HCT116 (cell line): ENCODE measurements around the gene CDC42SE2. TPM values are rescaled to one million over a fixed set of nuclear protein-coding genes. Genes with fewer than 3 reads are reported as not detected.

Experiments
- ATAC-seq: fragments of 200-7000 bp; cut with Tn5 transposase; 2 replicates; pipeline ENCODE4 v1.9.1; 2020; ENCODE audit warnings: mild to moderate bottlenecking, moderate library complexity
- BruUV-seq: library from RNA; stranded (reverse); fragments of 400-500 nt; replicated peaks from 2 replicates; lab custom pipeline; 2021; lab: Mats Ljungman, UMichigan
- CTCF ChIA-PET: fragments of 300-600 bp; sonication (Branson Sonifier 250); formaldehyde crosslinking; loops from one replicate; lab custom pipeline; 2021; ENCODE audit warnings: antibody characterized with exemption; lab: Charles Lee
- POLR2A ChIA-PET: fragments of 300-600, 350-600 bp; sonication (Branson Sonifier 250); formaldehyde crosslinking; loops from one replicate; lab custom pipeline; 2021; ENCODE audit warnings: antibody characterized with exemption; lab: Charles Lee
- RAD21 ChIA-PET, 2 experiments: fragments of 300-600 bp; sonication (Branson Sonifier 250); formaldehyde crosslinking; loops; one replicate each; lab custom pipeline; 2023; ENCODE audit warnings: low total read pairs in 2 of 2; ENCODE audit not compliant: uncharacterized antibody in 2 of 2, unreplicated experiment in 2 of 2, low non-redundant PET in 1 of 2; lab: Charles Lee
- DNase-seq: peaks from one replicate; pipeline ENCODE4 v3.0.0-alpha.2; 2010; ENCODE audit warnings: low read depth, low spot score
- H2AFZ ChIP-seq: fragments of 200-600 bp; shearing (Covaris generic), sonication (generic); 2 replicates; pipeline ENCODE4 v1.6.1; 2017; ENCODE audit warnings: low read depth, mixed run types, mixed read lengths, antibody characterized with exemption, low read length; ENCODE audit not compliant: poor library complexity, severe bottlenecking
- H3K27ac ChIP-seq: 2 replicates; pipeline ENCODE4 v1.5.1; 2012; ENCODE audit warnings: low read depth, low read length
- H3K27me3 ChIP-seq: fragments of 200-600 bp; sonication (generic); 2 replicates; pipeline ENCODE4 v1.6.1; 2016; ENCODE audit warnings: mixed run types, low read length, mixed read lengths; ENCODE audit not compliant: insufficient read depth
- H3K36me3 ChIP-seq, 2 experiments: fragments of 200-500 bp in 1 of 2; fragments of 200-600 bp in 1 of 2; sonication (Bioruptor generic) in 1 of 2; sonication (generic) in 1 of 2; 2 replicates each; pipeline versions ENCODE4 v1.5.1 to v1.6.1; 2014 to 2016; ENCODE audit warnings: low read length in 2 of 2, inconsistent platforms in 1 of 2, mixed read lengths in 1 of 2, mixed run types in 1 of 2; ENCODE audit not compliant: insufficient read depth in 2 of 2, control insufficient read depth in 1 of 2
- H3K4me1 ChIP-seq, 2 experiments: fragments of 200-600 bp in 1 of 2; sonication (generic) in 1 of 2; 2 replicates each; pipeline versions ENCODE4 v1.5.1 to v1.6.1; 2012 to 2017; ENCODE audit warnings: low read length in 2 of 2, inconsistent platforms in 1 of 2, mild to moderate bottlenecking in 1 of 2, mixed read lengths in 1 of 2, mixed run types in 1 of 2, moderate library complexity in 1 of 2; ENCODE audit not compliant: insufficient read depth in 2 of 2, control insufficient read depth in 1 of 2
- H3K4me2 ChIP-seq: fragments of 200-600 bp; sonication (generic); 2 replicates; pipeline ENCODE4 v1.6.1; 2017; ENCODE audit warnings: mixed run types, low read length, mixed read lengths
- H3K4me3 ChIP-seq, 2 experiments: fragments of 200-600 bp in 1 of 2; sonication (generic) in 1 of 2; replicated peaks in 1 of 2; 2 replicates each; pipeline ENCODE4 v1.5.1; 2011 to 2016; ENCODE audit warnings: low read length in 2 of 2, control low read depth in 1 of 2, low read depth in 1 of 2, mild to moderate bottlenecking in 1 of 2, mixed read lengths in 1 of 2, mixed run types in 1 of 2
- H3K79me2 ChIP-seq: fragments of 200-600 bp; sonication (generic); 2 replicates; pipeline ENCODE4 v1.6.1; 2017; ENCODE audit warnings: mild to moderate bottlenecking, mixed run types, low read length, moderate library complexity, mixed read lengths; ENCODE audit not compliant: insufficient read depth
- H3K9ac ChIP-seq: fragments of 200-600 bp; sonication (generic); 2 replicates; pipeline ENCODE4 v1.6.1; 2016; ENCODE audit warnings: low read length, mixed read lengths
- H3K9me2 ChIP-seq: fragments of 200-600 bp; sonication (generic), shearing (Covaris generic); 2 replicates; pipeline ENCODE4 v1.6.1; 2017; ENCODE audit warnings: mixed run types, mild to moderate bottlenecking, moderate library complexity; ENCODE audit not compliant: insufficient read depth
- H3K9me3 ChIP-seq, 2 experiments: fragments of 200-500 bp in 1 of 2; fragments of 200-600 bp in 1 of 2; sonication (Bioruptor generic) in 1 of 2; sonication (generic) in 1 of 2; 2 replicates each; pipeline ENCODE4 v1.6.1; 2014 to 2017; ENCODE audit warnings: low read length in 2 of 2, mixed read lengths in 2 of 2, inconsistent platforms in 1 of 2, low read depth in 1 of 2, mild to moderate bottlenecking in 1 of 2, mixed run types in 1 of 2, moderate library complexity in 1 of 2; ENCODE audit not compliant: control insufficient read depth in 1 of 2, insufficient read depth in 1 of 2
- H4K20me1 ChIP-seq: fragments of 200-600 bp; sonication (generic), shearing (Covaris generic); 2 replicates; pipeline ENCODE4 v1.6.1; 2017; ENCODE audit warnings: mixed run types, mild to moderate bottlenecking, moderate library complexity; ENCODE audit not compliant: insufficient read depth
- FOSL1 ChIP-seq: IDR thresholded peaks from 2 replicates; pipeline ENCODE4 v1.6.1; 2012; ENCODE audit warnings: low read depth
- RAD21 ChIP-seq: IDR thresholded peaks from 2 replicates; pipeline ENCODE4 v1.6.1; 2012; ENCODE audit warnings: low read depth, mild to moderate bottlenecking
- SP1 ChIP-seq: IDR thresholded peaks from 2 replicates; pipeline ENCODE4 v1.6.1; 2012; ENCODE audit warnings: low read depth
- SRF ChIP-seq: IDR thresholded peaks from 2 replicates; pipeline ENCODE4 v1.6.1; 2012; ENCODE audit warnings: low read depth
- YY1 ChIP-seq: IDR thresholded peaks from 2 replicates; pipeline ENCODE4 v1.6.1; 2011; ENCODE audit warnings: low read length, low read depth, moderate library complexity, mild to moderate bottlenecking; ENCODE audit not compliant: insufficient replicate concordance; ENCODE audit errors: extremely low read depth
- intact Hi-C: fragments of 100-400 bp; cut with micrococcal nuclease; formaldehyde crosslinking; loops from 2 replicates; pipeline ENCODE4 v1.10.0; 2022
- total RNA-seq: library from RNA; stranded (reverse); gene quantifications from one replicate; pipeline ENCODE4 v1.2.1, GENCODE V29; 2021; ENCODE audit not compliant: unreplicated experiment
- TF ChIP-seq, protein P1 (sequence below): IDR thresholded peaks from 2 replicates; pipeline ENCODE4 v1.6.1; 2012

The CDC42SE2 gene
- total RNA-seq, 1 experiment from 2014 or later, result 27.0 TPM

DNA sequence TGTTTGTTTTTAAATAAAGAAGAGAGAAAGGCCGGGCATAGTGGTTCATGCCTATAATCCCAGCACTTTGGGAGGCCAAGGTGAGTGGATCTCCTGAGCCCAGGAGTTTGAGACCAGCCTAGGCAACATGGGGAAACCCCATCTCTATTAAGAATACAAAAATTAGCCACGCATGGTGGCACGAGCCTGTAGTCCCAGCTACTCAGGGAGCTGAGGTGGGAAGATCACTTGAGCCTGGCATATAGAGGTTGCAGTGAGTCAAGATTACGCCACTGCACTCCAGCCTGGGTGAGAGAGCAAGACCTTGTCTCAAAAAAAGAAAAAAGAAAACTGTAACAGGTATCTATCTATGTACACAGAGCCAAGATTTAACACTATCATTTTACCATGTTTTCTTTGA is 34.2 kb upstream of the CDC42SE2 start:
- intact Hi-C loops, result no loop called here
- H3K27ac ChIP-seq, result no peak overlapping the region
- no peak for TF ChIP-seq FOSL1
- no peak for TF ChIP-seq SRF
- no peak for TF ChIP-seq SP1
- TF ChIP-seq, protein P1, sequence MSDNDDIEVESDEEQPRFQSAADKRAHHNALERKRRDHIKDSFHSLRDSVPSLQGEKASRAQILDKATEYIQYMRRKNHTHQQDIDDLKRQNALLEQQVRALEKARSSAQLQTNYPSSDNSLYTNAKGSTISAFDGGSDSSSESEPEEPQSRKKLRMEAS, result no peak
- TF ChIP-seq, all 23 proteins: peak for 0
- H3K27me3 ChIP-seq, result no peaks in the 10 kb centered on the region
- POLR2A ChIA-PET, result no interaction called here
- no peak for ATAC-seq
- H3K4me1 ChIP-seq, result no peaks in the 10 kb centered on the region
- H4K20me1 ChIP-seq, result no peaks in the 10 kb centered on the region
- no peaks in the 10 kb centered on the region for H3K9me2 ChIP-seq
- CTCF ChIA-PET, result no interaction called here
- no peak overlapping the region for H3K4me2 ChIP-seq
- H3K9ac ChIP-seq, result no peak overlapping the region
- no peak overlapping the region for H2AFZ ChIP-seq
- DNase-seq, result no peak
- no peaks in the 10 kb centered on the region for H3K79me2 ChIP-seq
- no peaks in the 10 kb centered on the region for H3K36me3 ChIP-seq
- no TSS peak for BruUV-seq
- RAD21 ChIA-PET, result no interaction called here
- H3K4me3 ChIP-seq, result no peak overlapping the region
- H3K9me3 ChIP-seq, result no peaks in the 10 kb centered on the region

DNA sequence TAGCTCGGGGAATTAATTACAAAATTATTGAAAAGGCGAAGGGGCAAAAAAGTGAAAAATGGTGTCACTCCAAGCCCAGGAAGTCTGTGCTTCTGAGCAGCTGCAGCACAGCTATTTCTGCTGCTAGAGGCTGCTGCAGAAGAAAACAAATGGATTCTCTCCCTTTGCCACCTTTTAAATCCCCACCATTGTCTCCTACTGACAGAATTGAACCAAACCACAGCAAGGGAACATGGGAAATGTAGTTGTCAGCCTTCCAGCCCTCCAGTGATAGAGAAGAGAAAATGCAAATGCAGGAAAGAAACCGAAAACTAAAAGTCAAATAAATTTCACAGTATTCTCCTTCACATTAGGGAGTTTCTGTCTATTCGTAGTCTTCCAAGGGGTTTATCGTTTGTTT is 33.4 kb upstream of the CDC42SE2 start:
- DNase-seq (no peak), ATAC-seq (peak; percentile 65)
- Histone ChIP-seq H2AFZ (no peak overlapping the region), H3K79me2 (no peaks in the 10 kb centered on the region), H3K4me1 (no peaks in the 10 kb centered on the region), H4K20me1 (no peaks in the 10 kb centered on the region), H3K36me3 (no peaks in the 10 kb centered on the region), H3K4me3 (no peak overlapping the region), H3K4me2 (no peak overlapping the region), H3K27ac (no peak overlapping the region), H3K27me3 (no peaks in the 10 kb centered on the region), H3K9me2 (no peaks in the 10 kb centered on the region), H3K9me3 (no peaks in the 10 kb centered on the region), H3K9ac (no peak overlapping the region)
- no TSS peak for BruUV-seq
- CTCF ChIA-PET, result no interaction called here
- TF ChIP-seq YY1 (peak; percentile 51), SP1 (no peak), RAD21 (no peak)
- POLR2A ChIA-PET, result no interaction called here
- intact Hi-C loops, result no loop called here
- RAD21 ChIA-PET, result interaction anchor here in 1 of 2 experiments (0.6 kb wide), 1 partner anchor 38 kb away, joined by 3 read pairs; no protein-coding TSS in a partner anchor
